PC-9 (cell line): ENCODE data around the gene RPTOR.

ENCODE experiments used
- EZH2 ChIP-seq: fragments of 200-600 bp; sonication (generic); IDR thresholded peaks from 2 replicates; pipeline ENCODE4 v1.8.0; 2017; ENCODE audit warnings: antibody characterized with exemption, low read depth
- TF ChIP-seq, protein P1 (sequence below): fragments of 200-600 bp; sonication (generic); conservative IDR thresholded peaks from 2 replicates; pipeline ENCODE4 v1.6.1; 2017; ENCODE audit warnings: mixed run types, antibody characterized with exemption, mild to moderate bottlenecking, moderate library complexity

DNA sequence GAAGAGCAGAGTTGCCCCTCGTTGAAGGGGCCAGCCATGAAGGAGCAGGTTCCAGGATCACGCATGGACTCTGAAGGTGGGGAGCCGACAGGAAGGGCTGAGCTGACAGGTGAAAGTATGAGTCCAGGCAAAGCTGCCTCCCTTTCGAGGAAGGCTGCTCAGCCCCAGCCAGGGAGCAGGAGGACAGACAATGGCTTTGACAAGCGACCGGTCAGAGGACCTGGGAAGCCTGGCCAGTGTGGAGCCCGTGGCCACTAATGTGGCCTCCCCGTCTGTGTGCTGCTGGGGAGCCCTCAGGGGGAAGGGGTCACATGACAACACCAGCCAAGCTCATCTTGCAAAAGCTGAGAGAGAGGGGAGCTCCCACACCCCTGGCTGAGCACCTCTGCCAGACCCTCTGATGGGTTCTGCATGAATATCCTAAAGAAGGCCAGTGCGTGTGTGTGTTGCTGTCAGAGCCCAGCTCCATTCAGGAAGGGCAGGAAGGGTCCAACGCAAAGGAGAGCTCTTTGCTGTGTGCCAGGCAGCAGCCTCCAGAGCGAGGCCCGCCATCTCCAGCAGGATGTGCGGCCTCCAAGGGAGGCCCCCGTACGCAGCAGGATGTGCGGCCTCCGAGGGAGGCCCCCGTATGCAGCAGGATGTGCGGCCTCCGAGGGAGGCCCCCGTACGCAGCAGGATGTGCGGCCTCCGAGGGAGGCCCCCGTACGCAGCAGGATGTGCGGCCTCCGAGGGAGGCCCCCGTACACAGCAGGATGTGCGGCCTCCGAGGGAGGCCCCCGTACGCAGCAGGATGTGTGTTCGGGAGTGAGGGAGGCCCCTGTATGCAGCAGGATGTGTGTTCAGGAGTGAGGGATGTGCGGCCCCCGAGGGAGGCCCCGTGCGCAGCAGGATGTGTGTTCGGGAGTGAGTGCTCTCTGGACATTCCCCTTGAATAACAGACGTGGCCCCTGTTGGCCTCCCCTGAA, 344.9 kb downstream of the RPTOR start:
- TF ChIP-seq, protein P1, sequence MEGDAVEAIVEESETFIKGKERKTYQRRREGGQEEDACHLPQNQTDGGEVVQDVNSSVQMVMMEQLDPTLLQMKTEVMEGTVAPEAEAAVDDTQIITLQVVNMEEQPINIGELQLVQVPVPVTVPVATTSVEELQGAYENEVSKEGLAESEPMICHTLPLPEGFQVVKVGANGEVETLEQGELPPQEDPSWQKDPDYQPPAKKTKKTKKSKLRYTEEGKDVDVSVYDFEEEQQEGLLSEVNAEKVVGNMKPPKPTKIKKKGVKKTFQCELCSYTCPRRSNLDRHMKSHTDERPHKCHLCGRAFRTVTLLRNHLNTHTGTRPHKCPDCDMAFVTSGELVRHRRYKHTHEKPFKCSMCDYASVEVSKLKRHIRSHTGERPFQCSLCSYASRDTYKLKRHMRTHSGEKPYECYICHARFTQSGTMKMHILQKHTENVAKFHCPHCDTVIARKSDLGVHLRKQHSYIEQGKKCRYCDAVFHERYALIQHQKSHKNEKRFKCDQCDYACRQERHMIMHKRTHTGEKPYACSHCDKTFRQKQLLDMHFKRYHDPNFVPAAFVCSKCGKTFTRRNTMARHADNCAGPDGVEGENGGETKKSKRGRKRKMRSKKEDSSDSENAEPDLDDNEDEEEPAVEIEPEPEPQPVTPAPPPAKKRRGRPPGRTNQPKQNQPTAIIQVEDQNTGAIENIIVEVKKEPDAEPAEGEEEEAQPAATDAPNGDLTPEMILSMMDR = no peak
- TF ChIP-seq EZH2 = no peak
